OCI-LY7 (cell line): ENCODE data around the gene PEMT. TPM values are rescaled to one million over a fixed set of nuclear protein-coding genes. Genes with fewer than 3 reads are reported as not detected.

ENCODE experiments used
- BruUV-seq: library from RNA; stranded (reverse); fragments of 400-500 nt; replicated peaks from 2 replicates; lab custom pipeline; 2021; lab: Mats Ljungman, UMichigan
- CTCF ChIA-PET: fragments of 300-600 bp; sonication (Branson Sonifier 250); formaldehyde crosslinking; loops from one replicate; lab custom pipeline; 2022; ENCODE audit warnings: antibody characterized with exemption; ENCODE audit not compliant: unreplicated experiment; lab: Charles Lee
- POLR2A ChIA-PET: fragments of 300-600 bp; sonication (Branson Sonifier 250); formaldehyde crosslinking; loops from one replicate; lab custom pipeline; 2022; ENCODE audit warnings: antibody characterized with exemption; lab: Charles Lee
- DNase-seq: peaks from one replicate; pipeline ENCODE4 v3.0.0-alpha.2; 2015; ENCODE audit warnings: low spot score
- H2AFZ ChIP-seq: fragments of 200-600 bp; sonication (generic), shearing (Covaris generic); 2 replicates; pipeline ENCODE4 v1.6.1; 2014; ENCODE audit warnings: mild to moderate bottlenecking, antibody characterized with exemption, low read length, moderate library complexity
- H3K27ac ChIP-seq: fragments of 200-600 bp; sonication (generic); 2 replicates; pipeline ENCODE4 v1.5.1; 2014; ENCODE audit warnings: mixed run types, low read depth, mild to moderate bottlenecking, moderate library complexity, low read length, inconsistent platforms; ENCODE audit not compliant: poor library complexity, severe bottlenecking
- H3K36me3 ChIP-seq: fragments of 200-600 bp; sonication (generic); 2 replicates; pipeline ENCODE4 v1.6.1; 2014; ENCODE audit warnings: mild to moderate bottlenecking, antibody characterized with exemption, low read length, moderate library complexity, mixed read lengths; ENCODE audit not compliant: insufficient read depth
- H3K4me1 ChIP-seq: fragments of 200-600 bp; sonication (generic); 2 replicates; pipeline ENCODE4 v1.5.1; 2014; ENCODE audit warnings: mild to moderate bottlenecking, low read length; ENCODE audit not compliant: insufficient read depth, poor library complexity, severe bottlenecking
- H3K4me2 ChIP-seq: fragments of 200-600 bp; sonication (generic); 2 replicates; pipeline ENCODE4 v1.6.1; 2014; ENCODE audit warnings: mild to moderate bottlenecking, low read length
- H3K4me3 ChIP-seq: fragments of 200-600 bp; sonication (generic); 2 replicates; pipeline ENCODE4 v1.5.1; 2014; ENCODE audit warnings: mild to moderate bottlenecking, low read depth, low read length; ENCODE audit not compliant: poor library complexity, severe bottlenecking
- H3K79me2 ChIP-seq: fragments of 200-600 bp; sonication (generic); 2 replicates; pipeline ENCODE4 v1.6.1; 2016; ENCODE audit warnings: low read depth, mild to moderate bottlenecking, low read length, moderate library complexity, mixed read lengths; ENCODE audit not compliant: insufficient read depth
- H3K9me2 ChIP-seq: fragments of 200-600 bp; sonication (generic); 2 replicates; pipeline ENCODE4 v1.6.1; 2016; ENCODE audit warnings: mild to moderate bottlenecking, low read length, mixed read lengths; ENCODE audit not compliant: insufficient read depth
- H3K9me3 ChIP-seq: fragments of 200-600 bp; sonication (generic); 2 replicates; pipeline ENCODE4 v1.6.1; 2014; ENCODE audit warnings: mild to moderate bottlenecking, mixed run types, low read length, mixed read lengths
- H4K20me1 ChIP-seq: fragments of 200-600 bp; sonication (generic); 2 replicates; pipeline ENCODE4 v1.6.1; 2014; ENCODE audit warnings: mild to moderate bottlenecking, antibody characterized with exemption, low read length, moderate library complexity, mixed read lengths; ENCODE audit not compliant: insufficient read depth
- EZH2phosphoT487 ChIP-seq: fragments of 200-600 bp; sonication (generic); IDR thresholded peaks from 2 replicates; pipeline ENCODE4 v1.6.1; 2018; ENCODE audit warnings: low read depth, borderline replicate concordance, mild to moderate bottlenecking, mixed run types, antibody characterized with exemption, low read length, moderate library complexity, mixed read lengths
- intact Hi-C: fragments of 100-400 bp; cut with micrococcal nuclease; formaldehyde crosslinking; loops from one replicate; pipeline ENCODE4 v1.10.0; 2022; ENCODE audit not compliant: unreplicated experiment
- total RNA-seq, 2 experiments: library from RNA; depleted of rRNA in 1 of 2; stranded (reverse); fragments of >200 nt in 1 of 2; shearing (Covaris generic) in 1 of 2; gene quantifications; 2 replicates each; pipeline ENCODE4 v1.2.3, GENCODE V29; 2014 to 2022
- TF ChIP-seq, protein P1 (sequence below): fragments of 200-600 bp; sonication (generic); conservative IDR thresholded peaks from 2 replicates; pipeline ENCODE4 v1.5.1; 2014; ENCODE audit warnings: mild to moderate bottlenecking, antibody characterized with exemption, low read length, moderate library complexity, mixed read lengths

The PEMT gene
- total RNA-seq, 2 experiments from 2014 or later = 27.3 to 53.5 TPM

- H3K9me2 ChIP-seq = no peaks in the 10 kb centered on the region
- intact Hi-C loops = no loop called here
- no peaks in the 10 kb centered on the region for H3K4me1 ChIP-seq
- CTCF ChIA-PET = no interaction called here
- H3K4me2 ChIP-seq = no peak overlapping the region
- DNase-seq = no peak
- H3K36me3 ChIP-seq = no peaks in the 10 kb centered on the region
- H3K79me2 ChIP-seq = no peaks in the 10 kb centered on the region
- H4K20me1 ChIP-seq = no peaks in the 10 kb centered on the region
- H3K4me3 ChIP-seq = no peak overlapping the region
- no peak overlapping the region for H2AFZ ChIP-seq
- POLR2A ChIA-PET = no interaction called here
- no TSS peak for BruUV-seq
- TF ChIP-seq, protein P1, sequence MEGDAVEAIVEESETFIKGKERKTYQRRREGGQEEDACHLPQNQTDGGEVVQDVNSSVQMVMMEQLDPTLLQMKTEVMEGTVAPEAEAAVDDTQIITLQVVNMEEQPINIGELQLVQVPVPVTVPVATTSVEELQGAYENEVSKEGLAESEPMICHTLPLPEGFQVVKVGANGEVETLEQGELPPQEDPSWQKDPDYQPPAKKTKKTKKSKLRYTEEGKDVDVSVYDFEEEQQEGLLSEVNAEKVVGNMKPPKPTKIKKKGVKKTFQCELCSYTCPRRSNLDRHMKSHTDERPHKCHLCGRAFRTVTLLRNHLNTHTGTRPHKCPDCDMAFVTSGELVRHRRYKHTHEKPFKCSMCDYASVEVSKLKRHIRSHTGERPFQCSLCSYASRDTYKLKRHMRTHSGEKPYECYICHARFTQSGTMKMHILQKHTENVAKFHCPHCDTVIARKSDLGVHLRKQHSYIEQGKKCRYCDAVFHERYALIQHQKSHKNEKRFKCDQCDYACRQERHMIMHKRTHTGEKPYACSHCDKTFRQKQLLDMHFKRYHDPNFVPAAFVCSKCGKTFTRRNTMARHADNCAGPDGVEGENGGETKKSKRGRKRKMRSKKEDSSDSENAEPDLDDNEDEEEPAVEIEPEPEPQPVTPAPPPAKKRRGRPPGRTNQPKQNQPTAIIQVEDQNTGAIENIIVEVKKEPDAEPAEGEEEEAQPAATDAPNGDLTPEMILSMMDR = no peak
- TF ChIP-seq EZH2phosphoT487 = no peak
- no peaks in the 10 kb centered on the region for H3K9me3 ChIP-seq
- H3K27ac ChIP-seq = no peak overlapping the region
These were observed 81.7 kb downstream of the PEMT start for GRCh38 chr17:17509601-17510425.

GRCh38 chr17:17508646-17509591 lies 82.6 kb downstream of the PEMT start:
- no peaks in the 10 kb centered on the region for H3K36me3 ChIP-seq
- H3K79me2 ChIP-seq = no peaks in the 10 kb centered on the region
- H3K9me2 ChIP-seq = no peaks in the 10 kb centered on the region
- POLR2A ChIA-PET = no interaction called here
- H3K4me1 ChIP-seq = no peaks in the 10 kb centered on the region
- intact Hi-C loops = no loop called here
- H3K9me3 ChIP-seq = no peaks in the 10 kb centered on the region
- no peak overlapping the region for H2AFZ ChIP-seq
- no TSS peak for BruUV-seq
- H3K27ac ChIP-seq = no peak overlapping the region
- H3K4me2 ChIP-seq = no peak overlapping the region
- TF ChIP-seq, protein P1 = no peak
- TF ChIP-seq EZH2phosphoT487 = no peak
- no peaks in the 10 kb centered on the region for H4K20me1 ChIP-seq
- CTCF ChIA-PET = no interaction called here
- no peak overlapping the region for H3K4me3 ChIP-seq
- no peak for DNase-seq
